Ishikawa (cell line): Measurements from ENCODE around the gene GRIK5.

Experiments
- CEBPB ChIP-seq: IDR thresholded peaks from 2 replicates; pipeline ENCODE4 v1.6.1; 2012
- CREB1 ChIP-seq: IDR thresholded peaks from 2 replicates; pipeline ENCODE4 v1.6.1; 2012; ENCODE audit warnings: low read depth
- EGR1 ChIP-seq: IDR thresholded peaks from 2 replicates; pipeline ENCODE4 v1.6.1; 2012
- EP300 ChIP-seq: IDR thresholded peaks from 2 replicates; pipeline ENCODE4 v1.6.1; 2012; ENCODE audit warnings: borderline replicate concordance
- FOXM1 ChIP-seq: IDR thresholded peaks from 2 replicates; pipeline ENCODE4 v1.6.1; 2012; ENCODE audit warnings: low read depth, borderline replicate concordance
- MAX ChIP-seq: IDR thresholded peaks from 2 replicates; pipeline ENCODE4 v1.6.1; 2012
- NFIC ChIP-seq: IDR thresholded peaks from 2 replicates; pipeline ENCODE4 v1.6.1; 2012
- RAD21 ChIP-seq: IDR thresholded peaks from 2 replicates; pipeline ENCODE4 v1.6.1; 2012; ENCODE audit warnings: low read depth
- TAF1 ChIP-seq: IDR thresholded peaks from 2 replicates; pipeline ENCODE4 v1.6.1; 2012; ENCODE audit warnings: low read depth, mild to moderate bottlenecking
- TCF12 ChIP-seq: IDR thresholded peaks from 2 replicates; pipeline ENCODE4 v1.6.1; 2012; ENCODE audit warnings: low read depth
- YY1 ChIP-seq: IDR thresholded peaks from 2 replicates; pipeline ENCODE4 v1.6.1; 2012; ENCODE audit warnings: low read depth
- TF ChIP-seq, protein P1 (sequence below): IDR thresholded peaks from 2 replicates; pipeline ENCODE4 v1.6.1; 2012; ENCODE audit warnings: low read depth, mild to moderate bottlenecking
- TF ChIP-seq, protein P2 (sequence below): IDR thresholded peaks from 2 replicates; pipeline ENCODE4 v1.6.1; 2012

GRCh38 chr19:42018503-42019193 lies 51.4 kb downstream of the GRIK5 start:
- no peak for TF ChIP-seq FOXM1
- TF ChIP-seq TAF1, result no peak
- no peak for TF ChIP-seq CEBPB
- TF ChIP-seq RAD21, result no peak
- TF ChIP-seq, protein P1, sequence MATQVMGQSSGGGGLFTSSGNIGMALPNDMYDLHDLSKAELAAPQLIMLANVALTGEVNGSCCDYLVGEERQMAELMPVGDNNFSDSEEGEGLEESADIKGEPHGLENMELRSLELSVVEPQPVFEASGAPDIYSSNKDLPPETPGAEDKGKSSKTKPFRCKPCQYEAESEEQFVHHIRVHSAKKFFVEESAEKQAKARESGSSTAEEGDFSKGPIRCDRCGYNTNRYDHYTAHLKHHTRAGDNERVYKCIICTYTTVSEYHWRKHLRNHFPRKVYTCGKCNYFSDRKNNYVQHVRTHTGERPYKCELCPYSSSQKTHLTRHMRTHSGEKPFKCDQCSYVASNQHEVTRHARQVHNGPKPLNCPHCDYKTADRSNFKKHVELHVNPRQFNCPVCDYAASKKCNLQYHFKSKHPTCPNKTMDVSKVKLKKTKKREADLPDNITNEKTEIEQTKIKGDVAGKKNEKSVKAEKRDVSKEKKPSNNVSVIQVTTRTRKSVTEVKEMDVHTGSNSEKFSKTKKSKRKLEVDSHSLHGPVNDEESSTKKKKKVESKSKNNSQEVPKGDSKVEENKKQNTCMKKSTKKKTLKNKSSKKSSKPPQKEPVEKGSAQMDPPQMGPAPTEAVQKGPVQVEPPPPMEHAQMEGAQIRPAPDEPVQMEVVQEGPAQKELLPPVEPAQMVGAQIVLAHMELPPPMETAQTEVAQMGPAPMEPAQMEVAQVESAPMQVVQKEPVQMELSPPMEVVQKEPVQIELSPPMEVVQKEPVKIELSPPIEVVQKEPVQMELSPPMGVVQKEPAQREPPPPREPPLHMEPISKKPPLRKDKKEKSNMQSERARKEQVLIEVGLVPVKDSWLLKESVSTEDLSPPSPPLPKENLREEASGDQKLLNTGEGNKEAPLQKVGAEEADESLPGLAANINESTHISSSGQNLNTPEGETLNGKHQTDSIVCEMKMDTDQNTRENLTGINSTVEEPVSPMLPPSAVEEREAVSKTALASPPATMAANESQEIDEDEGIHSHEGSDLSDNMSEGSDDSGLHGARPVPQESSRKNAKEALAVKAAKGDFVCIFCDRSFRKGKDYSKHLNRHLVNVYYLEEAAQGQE, result no peak
- no peak for TF ChIP-seq EP300
- no peak for TF ChIP-seq YY1
- TF ChIP-seq NFIC, result no peak
- TF ChIP-seq MAX, result no peak
- TF ChIP-seq CREB1, result no peak
- no peak for TF ChIP-seq EGR1
- TF ChIP-seq TCF12, result no peak
- TF ChIP-seq, protein P2, sequence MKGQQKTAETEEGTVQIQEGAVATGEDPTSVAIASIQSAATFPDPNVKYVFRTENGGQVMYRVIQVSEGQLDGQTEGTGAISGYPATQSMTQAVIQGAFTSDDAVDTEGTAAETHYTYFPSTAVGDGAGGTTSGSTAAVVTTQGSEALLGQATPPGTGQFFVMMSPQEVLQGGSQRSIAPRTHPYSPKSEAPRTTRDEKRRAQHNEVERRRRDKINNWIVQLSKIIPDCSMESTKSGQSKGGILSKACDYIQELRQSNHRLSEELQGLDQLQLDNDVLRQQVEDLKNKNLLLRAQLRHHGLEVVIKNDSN, result no peak
